K562 (cell line): ENCODE results near the gene SOD1. TPM values are rescaled to one million over a fixed set of nuclear protein-coding genes. Genes with fewer than 3 reads are reported as not detected.

Experiments used
- ARID3B ChIP-seq: fragments of 250-450 bp; sonication (Bioruptor Pico); IDR thresholded peaks from 2 replicates; pipeline ENCODE4 v1.4.0; 2020; ENCODE audit warnings: borderline replicate concordance
- FOS ChIP-seq: IDR thresholded peaks from 3 replicates; pipeline ENCODE4 v1.6.1; 2011; ENCODE audit not compliant: insufficient read length; ENCODE audit errors: extremely low read depth
- HDAC1 ChIP-seq, 2 experiments: fragments of 450-650 bp; IDR thresholded peaks; 2 replicates each; pipeline ENCODE4 v1.6.1; 2016 to 2017; ENCODE audit warnings: inconsistent platforms in 1 of 2, mild to moderate bottlenecking in 1 of 2, moderate library complexity in 1 of 2
- NR2C2 ChIP-seq, 2 experiments: fragments of 200-800 bp in 1 of 2; sonication (Bioruptor generic) in 1 of 2; sonication (generic) in 1 of 2; formaldehyde crosslinking in 1 of 2; IDR thresholded peaks; 2 replicates each; pipeline versions ENCODE4 v1.6.1 to v1.8.0; 2016 to 2022; ENCODE audit warnings: mild to moderate bottlenecking in 1 of 2, missing compliant biosample characterization in 1 of 2, missing genetic modification characterization in 1 of 2, missing genetic modification reagents in 1 of 2
- UBTF ChIP-seq, 2 experiments: IDR thresholded peaks; 2 replicates each; pipeline ENCODE4 v1.6.1; 2012; ENCODE audit warnings: improper control_type of control experiment in 2 of 2, low read depth in 2 of 2, low read length in 2 of 2, borderline replicate concordance in 1 of 2
- ZNF699 ChIP-seq: fragments of 250-450 bp; sonication (Bioruptor Pico); IDR thresholded peaks from 2 replicates; pipeline ENCODE4 v1.8.0; 2021; ENCODE audit warnings: mild to moderate bottlenecking, moderate library complexity; ENCODE audit not compliant: insufficient replicate concordance
- polyA plus RNA-seq, 8 experiments: library from polyadenylated mRNA; depleted of rRNA in 4 of 8; stranded (reverse) in 5 of 8; unstranded in 3 of 8; fragments of >200 nt; fragmentation: Nextera tagmentation in 2 of 8; fragmentation: Illumina TruSeq in 1 of 8; extraction: Ambion mirVana in 2 of 8; extraction: Trizol in 1 of 8; gene quantifications; 2 replicates each; pipeline versions ENCODE4 v1.2.1 to v1.2.3, GENCODE V29; 2011 to 2014; ENCODE audit warnings: inconsistent platforms in 1 of 8, missing spikeins in 1 of 8
- total RNA-seq, 7 experiments: library from RNA; depleted of rRNA in 6 of 7; stranded (reverse); fragments of >200 nt in 6 of 7; fragmentation: Illumina TruSeq in 2 of 7; extraction: Trizol in 2 of 7; gene quantifications; 2 replicates each; pipeline versions ENCODE4 v1.2.1 to v1.2.3, GENCODE V29; 2011 to 2021; ENCODE audit warnings: low replicate concordance in 1 of 7

SOD1 gene
- total and polyA plus RNA-seq, 9 of the 15 experiments (the other 6 are each of a cell fraction or from before 2014, with no cell fraction given) = 452 to 1,409 (median 633) TPM

- no peak for TF ChIP-seq ARID3B (CRISPR knock-in tag)
- TF ChIP-seq ZNF699 (CRISPR knock-in tag) = no peak
- 0 out of 4 replicates have a peak, but pooled peaks of 1 of the 2 experiments have one; percentile 7 for TF ChIP-seq HDAC1 (IDR thresholded peaks at IDR 0.05)
- no peak for TF ChIP-seq NR2C2 (CRISPR knock-in tag; IDR thresholded peaks at IDR 0.05)
- no peak for TF ChIP-seq NR2C2 (tag; IDR thresholded peaks at IDR 0.05)
- TF ChIP-seq FOS = no peak
- TF ChIP-seq UBTF (IDR thresholded peaks at IDR 0.05; ENCODE audit: borderline replicate concordance in 1 of 2, low read depth in 2 of 2, low read length in 2 of 2) = peak; percentile 3 to 82; a peak in 2 of 4 replicates
Observed at GRCh38 chr21:31660259-31660565, 719 bp downstream of the SOD1 start (continued).
